OCI-LY1 (cell line): ENCODE data around the gene SHROOM3.

Experiments
- H2AFZ ChIP-seq: fragments of 200-600 bp; sonication (generic), shearing (Covaris generic); 2 replicates; pipeline ENCODE4 v1.6.0; 2014; ENCODE audit warnings: antibody characterized with exemption, mild to moderate bottlenecking, low read length
- H3F3A ChIP-seq: fragments of 200-600 bp; sonication (generic), shearing (Covaris generic); 2 replicates; pipeline ENCODE4 v1.6.0; 2014; ENCODE audit warnings: mild to moderate bottlenecking, antibody characterized with exemption, low read length, moderate library complexity; ENCODE audit not compliant: insufficient read depth
- H3K27ac ChIP-seq: fragments of 200-600 bp; sonication (generic); 2 replicates; pipeline ENCODE4 v1.5.1; 2014; ENCODE audit warnings: low read length, mixed run types, mild to moderate bottlenecking, low read depth; ENCODE audit not compliant: poor library complexity, severe bottlenecking
- H3K27me3 ChIP-seq: fragments of 200-600 bp; sonication (generic); 2 replicates; pipeline ENCODE4 v1.6.0; 2014; ENCODE audit warnings: antibody characterized with exemption, mild to moderate bottlenecking, low read length, moderate library complexity; ENCODE audit not compliant: insufficient read depth
- H3K36me3 ChIP-seq: fragments of 200-600 bp; sonication (generic); 2 replicates; pipeline ENCODE4 v1.6.1; 2014; ENCODE audit warnings: mild to moderate bottlenecking, antibody characterized with exemption, low read length, moderate library complexity, mixed read lengths; ENCODE audit not compliant: insufficient read depth
- H3K4me1 ChIP-seq: fragments of 200-600 bp; sonication (generic); 2 replicates; pipeline ENCODE4 v1.5.1; 2014; ENCODE audit warnings: mild to moderate bottlenecking, low read length, moderate library complexity; ENCODE audit not compliant: insufficient read depth, severe bottlenecking
- H3K4me2 ChIP-seq: fragments of 200-600 bp; sonication (generic), shearing (Covaris generic); 2 replicates; pipeline ENCODE4 v1.6.1; 2014; ENCODE audit warnings: low read length
- H3K4me3 ChIP-seq: fragments of 200-600 bp; sonication (generic); 2 replicates; pipeline ENCODE4 v1.5.1; 2014; ENCODE audit warnings: low read length, low read depth, mild to moderate bottlenecking, mixed read lengths; ENCODE audit not compliant: poor library complexity, severe bottlenecking
- H3K79me2 ChIP-seq: fragments of 200-600 bp; shearing (Covaris generic); 2 replicates; pipeline ENCODE4 v1.6.1; 2016; ENCODE audit warnings: mixed run types, low read length, mixed read lengths; ENCODE audit not compliant: insufficient read depth
- H3K9ac ChIP-seq: fragments of 200-600 bp; sonication (generic), shearing (Covaris generic); 2 replicates; pipeline ENCODE4 v1.6.1; 2014; ENCODE audit warnings: mild to moderate bottlenecking, low read length, mixed read lengths
- H3K9me2 ChIP-seq: fragments of 200-600 bp; sonication (generic), shearing (Covaris generic); 2 replicates; pipeline ENCODE4 v1.6.1; 2014; ENCODE audit warnings: low read depth, mild to moderate bottlenecking, low read length, mixed read lengths
- H3K9me3 ChIP-seq: fragments of 200-600 bp; shearing (Covaris generic); 2 replicates; pipeline ENCODE4 v1.6.1; 2014; ENCODE audit warnings: low read length, mixed read lengths
- H4K20me1 ChIP-seq: fragments of 200-600 bp; sonication (generic), shearing (Covaris generic); 2 replicates; pipeline ENCODE4 v1.6.0; 2016; ENCODE audit warnings: mild to moderate bottlenecking, low read length; ENCODE audit not compliant: insufficient read depth
- EZH2 ChIP-seq: fragments of 200-600 bp; sonication (generic), shearing (Covaris generic); IDR thresholded peaks from 2 replicates; pipeline ENCODE4 v1.8.0; 2017; ENCODE audit warnings: borderline replicate concordance, mixed run types, mild to moderate bottlenecking, antibody characterized with exemption, low read length, moderate library complexity, mixed read lengths
- TF ChIP-seq, protein P1 (sequence below): fragments of 200-600 bp; sonication (generic), shearing (Covaris generic); IDR thresholded peaks from 2 replicates; pipeline ENCODE4 v1.5.1; 2017; ENCODE audit warnings: mild to moderate bottlenecking, antibody characterized with exemption, low read length, moderate library complexity, mixed read lengths

The SHROOM3 gene

DNA sequence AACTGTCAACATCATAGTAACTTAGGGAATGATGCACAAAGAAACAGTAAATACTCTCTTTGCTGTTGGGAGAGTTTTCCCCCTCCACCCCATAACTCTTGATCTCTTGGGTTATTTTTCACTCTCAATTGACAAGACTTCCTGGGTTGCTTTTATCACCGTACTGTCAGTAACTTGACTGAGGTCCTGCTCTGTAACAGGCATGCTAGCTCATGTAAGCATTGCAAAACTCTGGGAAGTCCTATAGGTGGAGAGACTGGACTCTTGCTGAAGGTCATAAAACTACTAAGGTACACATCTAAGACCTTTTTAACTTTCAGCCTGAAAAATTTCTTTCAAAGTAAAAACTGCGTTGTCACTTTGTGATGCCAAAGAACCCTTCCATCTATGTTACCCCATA, 10.9 kb downstream of the SHROOM3 start:
- no peaks in the 10 kb centered on the region for H4K20me1 ChIP-seq
- H2AFZ ChIP-seq, result no peak overlapping the region
- no peak overlapping the region for H3K4me3 ChIP-seq
- H3K79me2 ChIP-seq, result no peaks in the 10 kb centered on the region
- no peak overlapping the region for H3K4me2 ChIP-seq
- no peaks in the 10 kb centered on the region for H3F3A ChIP-seq
- H3K4me1 ChIP-seq, result no peaks in the 10 kb centered on the region
- TF ChIP-seq, protein P1, sequence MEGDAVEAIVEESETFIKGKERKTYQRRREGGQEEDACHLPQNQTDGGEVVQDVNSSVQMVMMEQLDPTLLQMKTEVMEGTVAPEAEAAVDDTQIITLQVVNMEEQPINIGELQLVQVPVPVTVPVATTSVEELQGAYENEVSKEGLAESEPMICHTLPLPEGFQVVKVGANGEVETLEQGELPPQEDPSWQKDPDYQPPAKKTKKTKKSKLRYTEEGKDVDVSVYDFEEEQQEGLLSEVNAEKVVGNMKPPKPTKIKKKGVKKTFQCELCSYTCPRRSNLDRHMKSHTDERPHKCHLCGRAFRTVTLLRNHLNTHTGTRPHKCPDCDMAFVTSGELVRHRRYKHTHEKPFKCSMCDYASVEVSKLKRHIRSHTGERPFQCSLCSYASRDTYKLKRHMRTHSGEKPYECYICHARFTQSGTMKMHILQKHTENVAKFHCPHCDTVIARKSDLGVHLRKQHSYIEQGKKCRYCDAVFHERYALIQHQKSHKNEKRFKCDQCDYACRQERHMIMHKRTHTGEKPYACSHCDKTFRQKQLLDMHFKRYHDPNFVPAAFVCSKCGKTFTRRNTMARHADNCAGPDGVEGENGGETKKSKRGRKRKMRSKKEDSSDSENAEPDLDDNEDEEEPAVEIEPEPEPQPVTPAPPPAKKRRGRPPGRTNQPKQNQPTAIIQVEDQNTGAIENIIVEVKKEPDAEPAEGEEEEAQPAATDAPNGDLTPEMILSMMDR, result no peak
- no peak for TF ChIP-seq EZH2
- no peak overlapping the region for H3K9ac ChIP-seq
- H3K36me3 ChIP-seq, result no peaks in the 10 kb centered on the region
- H3K9me3 ChIP-seq, result no peaks in the 10 kb centered on the region
- no peak overlapping the region for H3K27ac ChIP-seq
- H3K27me3 ChIP-seq, result no peaks in the 10 kb centered on the region
- H3K9me2 ChIP-seq, result no peaks in the 10 kb centered on the region

DNA sequence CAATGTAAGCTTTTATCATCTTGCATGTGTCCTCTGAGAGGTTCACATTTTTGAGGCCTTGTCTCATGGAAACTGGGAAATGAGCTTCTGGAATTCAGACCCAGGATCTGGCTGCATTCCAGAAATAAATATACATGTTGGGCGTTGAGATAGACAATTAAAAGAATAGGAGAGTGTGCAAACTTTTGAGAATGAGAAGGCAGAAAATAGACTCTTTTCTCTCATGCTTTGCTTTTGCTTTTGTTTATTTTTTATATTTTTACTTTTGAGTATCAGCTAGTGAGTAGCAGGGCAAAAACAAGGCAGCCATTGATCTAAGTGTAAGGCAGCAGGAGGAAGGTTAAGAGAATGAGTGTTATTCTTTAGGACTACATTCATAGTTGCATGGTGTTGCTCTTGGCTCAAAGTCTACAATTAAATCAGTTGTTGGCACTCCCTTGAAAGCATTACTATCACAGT, 12.4 kb downstream of the SHROOM3 start:
- H3K4me1 ChIP-seq, result no peaks in the 10 kb centered on the region
- no peaks in the 10 kb centered on the region for H3K9me2 ChIP-seq
- no peak overlapping the region for H3K9ac ChIP-seq
- no peak overlapping the region for H2AFZ ChIP-seq
- TF ChIP-seq EZH2, result no peak
- TF ChIP-seq, protein P1, result no peak
- no peaks in the 10 kb centered on the region for H4K20me1 ChIP-seq
- H3K27me3 ChIP-seq, result no peaks in the 10 kb centered on the region
- no peak overlapping the region for H3K4me2 ChIP-seq
- no peaks in the 10 kb centered on the region for H3K9me3 ChIP-seq
- no peak overlapping the region for H3K27ac ChIP-seq
- H3K36me3 ChIP-seq, result no peaks in the 10 kb centered on the region
- H3K79me2 ChIP-seq, result no peaks in the 10 kb centered on the region
- H3K4me3 ChIP-seq, result no peak overlapping the region
- no peaks in the 10 kb centered on the region for H3F3A ChIP-seq

DNA sequence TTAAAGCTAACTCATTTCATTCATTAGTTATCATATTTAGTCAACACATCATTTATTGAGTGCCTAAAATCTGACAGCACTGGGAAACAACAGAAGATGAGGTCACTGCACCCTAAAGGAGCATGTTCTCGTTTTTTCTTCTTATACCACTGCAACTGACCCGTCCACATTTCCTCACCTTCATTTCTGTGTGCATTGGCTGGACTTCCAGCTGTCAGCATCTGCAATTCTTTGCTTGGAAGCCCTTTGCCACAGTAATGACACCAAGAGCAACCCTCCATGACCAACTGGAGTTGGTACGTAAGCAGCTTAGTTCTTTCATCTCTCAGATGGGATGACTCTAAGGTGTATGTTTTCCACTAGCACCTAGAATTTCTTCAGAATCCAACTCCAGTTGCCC, 13.2 kb downstream of the SHROOM3 start:
- Histone ChIP-seq H3K27ac (no peak overlapping the region), H3K4me1 (no peaks in the 10 kb centered on the region), H3K9ac (no peak overlapping the region), H3K4me3 (no peak overlapping the region), H4K20me1 (no peaks in the 10 kb centered on the region), H3K9me2 (no peaks in the 10 kb centered on the region), H3K27me3 (no peaks in the 10 kb centered on the region), H3K36me3 (no peaks in the 10 kb centered on the region), H3K9me3 (no peaks in the 10 kb centered on the region), H2AFZ (no peak overlapping the region), H3K79me2 (no peaks in the 10 kb centered on the region), H3K4me2 (no peak overlapping the region), H3F3A (no peaks in the 10 kb centered on the region)
- TF ChIP-seq EZH2, result no peak
- TF ChIP-seq, protein P1, result no peak
